A549 (cell line): Measurements from ENCODE around the gene NHERF1. TPM values are rescaled to one million over a fixed set of nuclear protein-coding genes. Genes with fewer than 3 reads are reported as not detected.

ENCODE experiments used
- ATAC-seq, 2 experiments: fragments of 200-7000 bp in 1 of 2; fragments of >200 bp in 1 of 2; cut with Nextera tagmentation in 1 of 2; cut with Tn5 transposase in 1 of 2; 3 replicates each; pipeline versions ENCODE4 v1.8.0 to v1.9.1; 2018 to 2020; ENCODE audit warnings: mild to moderate bottlenecking in 1 of 2, moderate library complexity in 1 of 2
- CTCF ChIA-PET: fragments of 300-600 bp; sonication (Branson Sonifier 250); formaldehyde crosslinking; extraction: SDS; loops from one replicate; lab custom pipeline; 2021; ENCODE audit warnings: antibody characterized with exemption, inconsistent platforms; lab: Yijun Ruan, JAX
- POLR2A ChIA-PET: fragments of 350-600 bp; formaldehyde crosslinking; extraction: SDS; loops from one replicate; lab custom pipeline; 2021; ENCODE audit warnings: antibody characterized with exemption, inconsistent platforms; lab: Yijun Ruan, JAX
- DNase-seq, 2 experiments: peaks; one replicate each; pipeline versions ENCODE4 v3.0.0 to v3.0.0-alpha.2; 2011 to 2016; ENCODE audit warnings: low read depth in 1 of 2, low spot score in 1 of 2
- FAIRE-seq: peaks from 2 replicates; lab custom pipeline; 2011; peaks lifted over from hg19 to GRCh38; lab: Jason Lieb, UNC
- H3K27ac ChIP-seq, 2 experiments: fragments of >200 bp; sonication (Bioruptor Twin); formaldehyde crosslinking; 3 replicates each; pipeline ENCODE4 v1.5.1; 2016 to 2017
- H3K4me1 ChIP-seq: fragments of >200 bp; sonication (Bioruptor Twin); formaldehyde crosslinking; 3 replicates; pipeline ENCODE4 v1.6.1; 2016
- H3K4me2 ChIP-seq: fragments of >200 bp; sonication (Bioruptor Twin); formaldehyde crosslinking; 3 replicates; pipeline ENCODE4 v1.6.1; 2016
- H3K4me3 ChIP-seq: fragments of >200 bp; sonication (Bioruptor Twin); formaldehyde crosslinking; 3 replicates; pipeline ENCODE4 v1.5.1; 2016
- H3K9me3 ChIP-seq: fragments of >200 bp; sonication (Bioruptor Twin); formaldehyde crosslinking; 3 replicates; pipeline ENCODE4 v1.6.1; 2016
- CBX2 ChIP-seq: fragments of 200-600 bp; sonication (generic); IDR thresholded peaks from 2 replicates; pipeline ENCODE4 v1.6.1; 2016; ENCODE audit warnings: low read depth, mild to moderate bottlenecking, borderline replicate concordance
- CEBPB ChIP-seq, 2 experiments: fragments of >200 bp in 1 of 2; sonication (Bioruptor Twin) in 1 of 2; formaldehyde crosslinking in 1 of 2; IDR thresholded peaks; 2 replicates each; pipeline ENCODE4 v1.6.1; 2012 to 2016
- CHD4 ChIP-seq: fragments of 200-600 bp; sonication (generic); IDR thresholded peaks from 2 replicates; pipeline ENCODE4 v1.6.1; 2016; ENCODE audit warnings: antibody characterized with exemption, mild to moderate bottlenecking, borderline replicate concordance
- CTCF ChIP-seq: fragments of >200 bp; sonication (Bioruptor Twin); formaldehyde crosslinking; IDR thresholded peaks from 3 replicates; pipeline ENCODE4 v1.5.1; 2016
- EHMT2 ChIP-seq: fragments of 200-600 bp; sonication (generic); IDR thresholded peaks from 2 replicates; pipeline ENCODE4 v1.6.1; 2016; ENCODE audit warnings: antibody characterized with exemption, low read depth, mild to moderate bottlenecking, moderate library complexity
- ELK1 ChIP-seq: fragments of 150-350 bp; IDR thresholded peaks from 2 replicates; pipeline ENCODE4 v1.6.1; 2014; ENCODE audit warnings: low read depth, mild to moderate bottlenecking, low read length
- EP300 ChIP-seq, 2 experiments: fragments of >200 bp; sonication (Bioruptor Twin); formaldehyde crosslinking; IDR thresholded peaks; 2 replicates in 1 of 2; 3 replicates in 1 of 2; pipeline ENCODE4 v1.6.1; 2016 to 2017
- GATA3 ChIP-seq: IDR thresholded peaks from 2 replicates; pipeline ENCODE4 v1.6.1; 2012; ENCODE audit warnings: borderline replicate concordance
- JUNB ChIP-seq: fragments of >200 bp; sonication (Bioruptor Twin); formaldehyde crosslinking; IDR thresholded peaks from 2 replicates; pipeline ENCODE4 v1.6.1; 2016
- KDM5A ChIP-seq: fragments of 200-600 bp; sonication (generic); IDR thresholded peaks from 2 replicates; pipeline ENCODE4 v1.6.1; 2016; ENCODE audit warnings: antibody characterized with exemption, mild to moderate bottlenecking
- NPAS2 ChIP-seq: fragments of 250-450 bp; sonication (Bioruptor Pico); IDR thresholded peaks from 2 replicates; pipeline ENCODE4 v1.8.0; 2022; ENCODE audit warnings: mild to moderate bottlenecking, moderate library complexity, borderline replicate concordance
- POLR2AphosphoS2 ChIP-seq: conservative IDR thresholded peaks from 2 replicates; pipeline ENCODE4 v1.6.1; 2012; ENCODE audit warnings: low read length, improper control_type of control experiment, inconsistent platforms
- RAD21 ChIP-seq, 2 experiments: fragments of >200 bp in 1 of 2; sonication (Bioruptor Twin) in 1 of 2; formaldehyde crosslinking in 1 of 2; IDR thresholded peaks in 1 of 2; conservative IDR thresholded peaks in 1 of 2; 2 replicates in 1 of 2; 3 replicates in 1 of 2; pipeline ENCODE4 v1.6.1; 2012 to 2018; ENCODE audit warnings: inconsistent platforms in 1 of 2
- RNF2 ChIP-seq: fragments of 200-600 bp; sonication (generic); IDR thresholded peaks from 2 replicates; pipeline ENCODE4 v1.6.1; 2016; ENCODE audit warnings: low read depth, mild to moderate bottlenecking, antibody characterized with exemption, moderate library complexity, borderline replicate concordance
- SMC3 ChIP-seq: fragments of >200 bp; sonication (Bioruptor Twin); formaldehyde crosslinking; IDR thresholded peaks from 3 replicates; pipeline ENCODE4 v1.6.1; 2018; ENCODE audit warnings: inconsistent platforms
- SREBF2 ChIP-seq: fragments of 450-650 bp; IDR thresholded peaks from 2 replicates; pipeline ENCODE4 v1.6.1; 2014; ENCODE audit warnings: mild to moderate bottlenecking, moderate library complexity
- TFCP2L1 ChIP-seq: fragments of 250-450 bp; sonication (Bioruptor Pico); IDR thresholded peaks from 2 replicates; pipeline ENCODE4 v1.5.0; 2021; ENCODE audit warnings: mild to moderate bottlenecking
- TP53 ChIP-seq: fragments of 250-450 bp; sonication (Bioruptor Pico); IDR thresholded peaks from 2 replicates; pipeline ENCODE4 v1.5.0; 2021; ENCODE audit warnings: mild to moderate bottlenecking, moderate library complexity
- ZFP36 ChIP-seq: fragments of 450-650 bp; IDR thresholded peaks from 2 replicates; pipeline ENCODE4 v1.6.1; 2014; ENCODE audit warnings: borderline replicate concordance; ENCODE audit not compliant: partially characterized antibody
- WGBS: methylation state at CpG from one replicate; pipeline ENCODE4 v1.1.6; 2017; ENCODE audit errors: missing lambda C conversion rate; 5-methylcytosine and 5-hydroxymethylcytosine counted together
- polyA plus RNA-seq, 4 experiments: library from polyadenylated mRNA; depleted of rRNA in 3 of 4; stranded (reverse); fragments of >200 nt; fragmentation: RNase III in 1 of 4; extraction: RNeasy Plus Mini Kit Qiagen cat#74134 plus additional on column Dnase treatment in 1 of 4; gene quantifications; 2 replicates in 3 of 4; 3 replicates in 1 of 4; pipeline ENCODE4 v1.2.3, GENCODE V29; 2011 to 2017

NHERF1 gene
- polyA plus RNA-seq, 2 of the 4 experiments (the other 2 are of a cell fraction): 41.5 to 51.5 TPM

DNA sequence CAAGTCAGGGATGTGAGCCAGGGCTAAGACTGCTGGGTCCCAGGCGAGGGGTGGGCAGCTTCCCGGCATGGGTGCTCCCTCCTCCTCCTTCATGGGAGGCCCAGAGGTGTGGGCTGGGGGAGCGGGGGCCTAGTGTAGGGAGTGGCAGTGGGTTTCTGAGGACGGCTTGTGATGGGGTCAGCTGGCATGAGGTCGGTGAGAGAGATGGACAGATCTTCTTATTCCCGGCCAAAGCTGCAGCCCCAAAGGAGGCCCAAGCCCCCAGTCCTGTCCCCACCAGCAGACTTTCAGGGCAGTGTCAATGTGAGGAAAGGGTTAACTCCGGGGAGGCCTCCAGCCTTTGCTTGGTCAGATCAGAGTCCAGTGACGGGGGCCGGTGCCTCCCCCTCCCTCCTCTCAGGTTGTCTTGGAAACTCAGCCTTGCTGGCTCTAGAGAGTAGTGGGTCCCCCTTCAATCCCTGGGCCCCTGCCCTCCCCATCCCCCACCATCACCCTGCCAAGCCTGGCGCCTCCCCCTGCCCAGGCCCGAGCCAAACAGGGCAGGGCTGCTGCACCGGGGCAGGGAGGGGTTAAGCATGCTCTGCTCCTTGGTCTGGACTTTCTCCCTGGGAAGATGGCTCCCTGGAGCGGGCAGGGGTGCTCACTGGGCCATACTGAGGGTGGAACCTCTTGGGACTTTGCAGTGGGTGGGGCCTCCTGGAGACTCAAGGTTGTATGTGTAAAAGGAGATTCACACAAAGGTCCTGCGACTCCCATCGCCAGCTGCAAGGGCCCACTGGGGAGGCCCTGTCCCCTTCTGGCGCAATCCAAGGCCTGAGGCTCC lies 15.3 kb downstream of the NHERF1 start:
- Histone ChIP-seq H3K4me3 (no peak overlapping the region), H3K4me2 (peak overlapping the region; percentile 66), H3K9me3 (no peaks in the 10 kb centered on the region), H3K27ac (peak overlapping the region; percentile 54 to 79), H3K4me1 (peaks cover 67% of the 10 kb centered on the region)
- TF ChIP-seq SREBF2 (no peak), EP300 (IDR thresholded peaks at IDR 0.05) (no peak), CHD4 (no peak), CEBPB (IDR thresholded peaks at IDR 0.05) (no peak), JUNB (no peak), NPAS2 (CRISPR knock-in tag) (no peak), POLR2AphosphoS2 (no peak), RAD21 (conservative IDR thresholded peaks at IDR 0.05 in 1 of 2, IDR thresholded peaks at IDR 0.05 in 1 of 2) (no peak), KDM5A (no peak), RNF2 (no peak), ELK1 (no peak), EHMT2 (no peak), CTCF (no peak), SMC3 (no peak)
- 59% methylated on average over 10 of the region's 16 CpGs for WGBS
- peak in 1 of 2 experiments; percentile 70 for DNase-seq
- ChIA-PET POLR2A (interaction anchor here (1.3 kb wide), 1 partner anchor 13 kb away, joined by 5 read pairs; the partner anchor contains the start of gene NAT9), CTCF (interaction anchor here (1.2 to 53.6 kb wide), 8 partner anchors 6 to 106 kb away, joined by 3 to 1302 read pairs (median 8); partner anchors contain the start of genes FDXR, GRIN2C, NAT9 and NHERF1)
- no peak for FAIRE-seq
- ATAC-seq: peak; percentile 27 to 73

- DNase-seq: no peak
- TF ChIP-seq GATA3 (no peak), CBX2 (no peak), TP53 (no peak), ZFP36 (no peak), TFCP2L1 (CRISPR knock-in tag) (no peak), CEBPB (IDR thresholded peaks at IDR 0.05) (no peak), NPAS2 (CRISPR knock-in tag) (no peak)
- TF ChIP-seq, all 56 proteins: peak for 0
- Histone ChIP-seq H3K9me3 (no peaks in the 10 kb centered on the region), H3K4me3 (no peak overlapping the region), H3K4me1 (peaks cover 56% of the 10 kb centered on the region), H3K27ac (peak overlapping the region; percentile 54 to 79; a peak in 5 of 6 replicates), H3K4me2 (peak overlapping the region; percentile 66; the same call in 2 of the 3 replicates)
- ChIA-PET CTCF (interaction anchor here (1.2 to 53.6 kb wide), 7 partner anchors 5 to 107 kb away, joined by 3 to 1302 read pairs (median 12); partner anchors contain the start of genes FDXR, GRIN2C, NAT9 and NHERF1), POLR2A (interaction anchor here (1.3 kb wide), 1 partner anchor 11 kb away, joined by 5 read pairs; the partner anchor contains the start of gene NAT9)
- ATAC-seq (no peak; a peak in 1 of 6 replicates), FAIRE-seq (no peak)
- 89% methylated on average over 4 of the region's 4 CpGs for WGBS
Measured at GRCh38 chr17:74764751-74765286, 16.4 kb downstream of the NHERF1 start.
